GM12801 (cell line): ENCODE results near the gene DYNLT2.

Experiments used
- CTCF ChIP-seq: IDR thresholded peaks from one replicate; pipeline ENCODE4 v1.5.1; 2011; ENCODE audit warnings: control low read depth; ENCODE audit not compliant: insufficient read length; ENCODE audit errors: extremely low read depth

The DYNLT2 gene

GRCh38 chr6:169701954-169702839 lies 49.2 kb downstream of the DYNLT2 start, which contains the start of the genes C6orf120 and WDR27:
Gene C6orf120 (plus strand): TSS chr6:169702126. CDS start chr6:169702460, 334 bp downstream.
Gene WDR27 (minus strand): TSS chr6:169702029. CDS start chr6:169689005, 13,024 bp downstream.
- TF ChIP-seq CTCF = no peak

- no peak for TF ChIP-seq CTCF
These were observed 49.9 kb downstream of the DYNLT2 start for GRCh38 chr6:169701311-169701953.

DNA sequence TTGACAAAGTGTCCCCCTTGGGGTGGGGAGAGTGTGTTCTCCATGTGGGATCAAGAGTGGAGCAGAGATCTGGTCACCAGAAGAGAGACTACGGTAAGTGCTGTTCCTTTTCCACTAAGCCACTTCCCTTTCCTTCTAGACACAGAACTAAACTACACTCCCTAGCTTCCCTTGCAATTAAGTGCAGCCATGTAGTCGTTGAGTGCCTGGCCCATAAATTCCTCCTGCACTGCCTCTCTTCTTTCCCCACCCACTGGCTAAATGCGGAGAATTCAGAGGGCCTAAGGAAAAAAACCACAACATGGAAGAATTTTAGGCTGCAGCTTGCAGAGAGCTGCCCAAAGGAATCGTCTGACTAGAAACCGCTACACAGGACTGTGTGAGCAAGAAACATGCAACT lies 51.1 kb downstream of the DYNLT2 start:
- TF ChIP-seq CTCF = no peak

DNA sequence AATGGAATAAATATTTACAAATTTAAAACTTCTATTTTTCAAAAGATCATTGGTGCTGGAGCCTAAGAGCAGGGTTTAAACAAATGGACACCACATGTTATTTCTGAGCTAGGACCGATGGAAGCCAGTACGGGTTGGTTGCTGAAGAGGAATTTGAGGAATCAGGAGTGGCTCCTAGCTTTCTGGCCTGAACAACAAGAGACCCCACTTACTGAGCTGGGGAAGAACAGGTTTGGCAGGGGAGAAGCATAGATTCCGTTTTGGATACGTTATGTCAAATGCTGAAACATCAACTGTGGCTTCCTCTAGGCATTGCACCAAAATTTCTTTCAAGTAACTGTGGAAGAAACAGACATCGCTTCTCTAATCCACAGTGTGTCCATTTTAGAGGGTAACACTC lies 56.2 kb downstream of the DYNLT2 start:
- no peak for TF ChIP-seq CTCF

DNA sequence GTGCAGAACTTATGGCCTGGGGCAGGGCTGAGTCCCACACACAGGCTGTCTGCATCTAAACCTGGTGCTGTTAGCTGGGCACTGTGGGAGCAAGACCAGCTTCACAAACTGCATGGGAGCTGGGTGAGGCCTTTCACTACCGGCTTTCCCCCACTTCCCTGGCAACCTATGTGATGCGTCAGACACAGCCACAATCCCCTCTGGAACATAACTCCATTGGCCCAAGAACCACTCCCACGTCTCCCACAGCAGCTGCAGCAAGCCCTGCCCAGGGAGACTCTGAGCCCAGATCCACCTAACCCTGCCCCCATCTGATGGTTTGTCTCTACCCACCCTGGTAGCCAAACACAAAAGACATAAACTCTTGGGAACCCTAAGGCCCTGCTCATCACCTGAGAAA lies 58.9 kb downstream of the DYNLT2 start:
- TF ChIP-seq CTCF = no peak

DNA sequence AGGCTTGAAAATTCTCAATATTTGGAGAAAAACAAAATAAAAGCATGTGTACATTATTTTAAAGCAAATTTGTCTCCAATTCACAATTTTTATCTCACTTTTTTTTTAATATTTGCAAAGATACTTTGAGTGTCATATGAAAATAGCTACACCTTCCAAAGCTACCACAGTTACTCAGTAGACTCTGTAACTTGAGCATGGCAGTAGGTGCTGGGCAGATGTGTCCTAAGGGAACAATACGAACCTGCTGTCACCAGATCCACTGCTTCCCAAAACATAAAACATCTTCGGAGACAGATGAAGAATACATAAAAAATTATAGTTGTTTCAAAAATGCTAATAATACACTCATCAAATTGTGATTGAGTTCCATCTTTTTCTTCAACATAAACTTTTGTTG lies 60.1 kb downstream of the DYNLT2 start:
- TF ChIP-seq CTCF = no peak
